CD14-positive monocyte (primary cell): ENCODE measurements around the gene LGALS3BP. TPM values are rescaled to one million over a fixed set of nuclear protein-coding genes. Genes with fewer than 3 reads are reported as not detected.

ENCODE experiments used
- DNase-seq, 3 donors: peaks; one replicate each; pipeline ENCODE4 v3.0.0-alpha.2; 2011 to 2022
- H2AFZ ChIP-seq: 2 replicates; pipeline ENCODE4 v1.6.0; 2012; ENCODE audit warnings: mild to moderate bottlenecking, low read depth, low read length, inconsistent platforms; ENCODE audit not compliant: insufficient read depth, poor library complexity, severe bottlenecking
- H3K27ac ChIP-seq, 2 donors: 1 replicate in 1 of 2; 2 replicates in 1 of 2; pipeline ENCODE4 v1.5.1; 2012 to 2013; ENCODE audit warnings: low read length in 2 of 2, control low read depth in 1 of 2, inconsistent platforms in 1 of 2, low read depth in 1 of 2, mild to moderate bottlenecking in 1 of 2
- H3K27me3 ChIP-seq, 2 donors: one replicate each; pipeline versions ENCODE4 v1.6.0 to v1.6.1; 2011 to 2013; ENCODE audit warnings: low read length in 2 of 2; ENCODE audit not compliant: control insufficient read depth in 2 of 2, insufficient read depth in 2 of 2
- H3K36me3 ChIP-seq, 2 donors: replicated peaks in 1 of 2; 1 replicate in 1 of 2; 2 replicates in 1 of 2; pipeline versions ENCODE4 v1.5.1 to v1.6.1; 2012 to 2013; ENCODE audit warnings: low read length in 2 of 2, control low read depth in 1 of 2, inconsistent platforms in 1 of 2, mild to moderate bottlenecking in 1 of 2; ENCODE audit not compliant: insufficient read depth in 2 of 2, control insufficient read depth in 1 of 2
- H3K4me1 ChIP-seq, 2 donors: 1 replicate in 1 of 2; 2 replicates in 1 of 2; pipeline versions ENCODE4 v1.5.1 to v1.6.1; 2012 to 2013; ENCODE audit warnings: low read length in 2 of 2, control low read depth in 1 of 2, inconsistent platforms in 1 of 2, mild to moderate bottlenecking in 1 of 2, moderate library complexity in 1 of 2; ENCODE audit not compliant: insufficient read depth in 2 of 2, control insufficient read depth in 1 of 2
- H3K4me2 ChIP-seq: replicated peaks from 2 replicates; pipeline ENCODE3; 2012; ENCODE audit warnings: low read length, moderate library complexity, mild to moderate bottlenecking; ENCODE audit not compliant: poor library complexity, severe bottlenecking; ENCODE audit errors: extremely low read depth
- H3K4me3 ChIP-seq, 3 experiments: fragments of 200-600 bp in 1 of 3; sonication (generic) in 1 of 3; replicated peaks in 1 of 3; 1 replicate in 2 of 3; 2 replicates in 1 of 3; pipeline ENCODE4 v1.5.1; 2011 to 2013; ENCODE audit warnings: low read length in 3 of 3, mild to moderate bottlenecking in 3 of 3, control low read depth in 2 of 3, low read depth in 2 of 3, inconsistent platforms in 1 of 3, moderate library complexity in 1 of 3
- H3K79me2 ChIP-seq: 2 replicates; pipeline ENCODE4 v1.6.0; 2012; ENCODE audit warnings: mild to moderate bottlenecking, control low read depth, inconsistent platforms, low read length, moderate library complexity; ENCODE audit not compliant: insufficient read depth
- H3K9ac ChIP-seq: 2 replicates; pipeline ENCODE4 v1.6.0; 2017; ENCODE audit warnings: low read length, mild to moderate bottlenecking; ENCODE audit not compliant: insufficient read depth, poor library complexity, severe bottlenecking
- H3K9me3 ChIP-seq, 2 donors: replicated peaks in 1 of 2; 1 replicate in 1 of 2; 2 replicates in 1 of 2; pipeline versions ENCODE4 v1.5.1 to v1.6.1; 2012 to 2013; ENCODE audit warnings: low read length in 2 of 2, control low read depth in 1 of 2; ENCODE audit not compliant: control insufficient read depth in 1 of 2, insufficient read depth in 1 of 2
- H4K20me1 ChIP-seq: 2 replicates; pipeline ENCODE4 v1.6.0; 2012; ENCODE audit warnings: mild to moderate bottlenecking, low read length, control low read depth, moderate library complexity; ENCODE audit not compliant: insufficient read depth
- H3K27ac Mint-ChIP-seq, 7 donors: one replicate each; pipeline ENCODE4 v1.8.0; 2020; ENCODE audit warnings: mild to moderate bottlenecking in 7 of 7, mixed read lengths in 7 of 7, moderate library complexity in 6 of 7, inconsistent platforms in 2 of 7
- H3K27me3 Mint-ChIP-seq, 3 donors: one replicate each; pipeline ENCODE4 v1.8.0; 2021 to 2022; ENCODE audit warnings: low read depth in 3 of 3, mild to moderate bottlenecking in 3 of 3, mixed read lengths in 3 of 3, moderate library complexity in 3 of 3, inconsistent platforms in 1 of 3
- H3K36me3 Mint-ChIP-seq, 2 donors: one replicate each; pipeline ENCODE4 v1.8.0; 2020; ENCODE audit warnings: mixed read lengths in 2 of 2, inconsistent platforms in 1 of 2, mild to moderate bottlenecking in 1 of 2
- H3K4me1 Mint-ChIP-seq: one replicate; pipeline ENCODE4 v1.8.0; 2020; ENCODE audit warnings: mild to moderate bottlenecking, mixed read lengths
- H3K4me3 Mint-ChIP-seq, 2 donors: one replicate each; pipeline ENCODE4 v1.8.0; 2020; ENCODE audit warnings: mild to moderate bottlenecking in 2 of 2, mixed read lengths in 2 of 2, moderate library complexity in 1 of 2
- H3K9me3 Mint-ChIP-seq, 7 donors: one replicate each; pipeline ENCODE4 v1.8.0; 2020 to 2022; ENCODE audit warnings: mixed read lengths in 7 of 7, mild to moderate bottlenecking in 6 of 7, moderate library complexity in 6 of 7, inconsistent platforms in 2 of 7
- CTCF ChIP-seq: fragments of 200-600 bp; IDR thresholded peaks from one replicate; pipeline ENCODE4 v1.8.0; 2022; ENCODE audit warnings: antibody characterized with exemption, mild to moderate bottlenecking
- WGBS: methylation state at CpG from one replicate; pipeline ENCODE4 v1.1.5; 2013; ENCODE audit warnings: missing lambda C conversion rate; ENCODE audit not compliant: insufficient coverage; 5-methylcytosine and 5-hydroxymethylcytosine counted together
- intact Hi-C, 2 donors: fragments of 100-400 bp; cut with micrococcal nuclease; formaldehyde crosslinking; loops; one replicate each; pipeline versions ENCODE4 v1.15.0 to v1.15.1; 2023
- polyA plus RNA-seq, 3 donors: library from polyadenylated mRNA; depleted of rRNA in 1 of 3; unstranded in 2 of 3; stranded (reverse) in 1 of 3; fragments of 300-500 nt in 2 of 3; fragments of >200 nt in 1 of 3; fragmentation: Illumina TruSeq in 2 of 3; gene quantifications; 1 replicate in 2 of 3; 2 replicates in 1 of 3; pipeline ENCODE4 v1.2.3, GENCODE V29; 2012 to 2021

Gene LGALS3BP
- polyA plus RNA-seq, 3 donors: 11.4 to 12.0 (median 11.7) TPM

GRCh38 chr17:79019261-79019631 lies 39.5 kb upstream of the LGALS3BP start:
- H3K79me2 ChIP-seq: no peaks in the 10 kb centered on the region
- H3K4me3 ChIP-seq: no peak overlapping the region
- peaks cover 7 to 8% of the 10 kb centered on the region in 2 donors for H3K9me3 ChIP-seq
- Mint-ChIP-seq H3K27ac (no peak overlapping the region), H3K4me1 (peaks cover 9% of the 10 kb centered on the region), H3K9me3 (peaks cover 2 to 17% (median 6%) of the 10 kb centered on the region in 7 donors), H3K36me3 (peaks cover 3 to 4% of the 10 kb centered on the region in 2 donors), H3K4me3 (no peak overlapping the region), H3K27me3 (peaks cover 45 to 48% (median 46%) of the 10 kb centered on the region in 3 donors)
- no peak for DNase-seq
- no peak overlapping the region for H3K4me2 ChIP-seq
- no peak overlapping the region for H3K27ac ChIP-seq
- H3K9ac ChIP-seq: no peak overlapping the region
- H3K27me3 ChIP-seq: peaks cover 20 to 42% of the 10 kb centered on the region in 2 donors
- no peak for TF ChIP-seq CTCF
- peaks cover 7% of the 10 kb centered on the region in 2 donors for H3K4me1 ChIP-seq
- no peak overlapping the region for H2AFZ ChIP-seq
- WGBS: 100% methylated on average over 1 of the region's 2 CpGs
- no peaks in the 10 kb centered on the region for H3K36me3 ChIP-seq
- intact Hi-C loops: no loop called here
- H4K20me1 ChIP-seq: no peaks in the 10 kb centered on the region

- Mint-ChIP-seq H3K27me3 (peaks cover 36 to 41% (median 40%) of the 10 kb centered on the region in 3 donors), H3K4me3 (no peak overlapping the region), H3K9me3 (peaks cover 2 to 18% (median 7%) of the 10 kb centered on the region in 7 donors), H3K4me1 (peaks cover under 1% of the 10 kb centered on the region), H3K36me3 (peaks cover 0 to 4% of the 10 kb centered on the region in 2 donors), H3K27ac (no peak overlapping the region)
- no peak for DNase-seq
- H3K4me2 ChIP-seq: no peak overlapping the region
- H3K4me3 ChIP-seq: no peak overlapping the region
- H2AFZ ChIP-seq: no peak overlapping the region
- H3K79me2 ChIP-seq: no peaks in the 10 kb centered on the region
- no peak for TF ChIP-seq CTCF
- H3K9me3 ChIP-seq: peaks cover 5 to 8% of the 10 kb centered on the region in 2 donors
- H3K27ac ChIP-seq: no peak overlapping the region
- H4K20me1 ChIP-seq: no peaks in the 10 kb centered on the region
- WGBS: 97% methylated on average over 3 of the region's 3 CpGs
- no peaks in the 10 kb centered on the region for H3K4me1 ChIP-seq
- H3K9ac ChIP-seq: no peak overlapping the region
- intact Hi-C loops: no loop called here
- H3K36me3 ChIP-seq: no peaks in the 10 kb centered on the region
- H3K27me3 ChIP-seq: peaks cover 15 to 33% of the 10 kb centered on the region in 2 donors
These were observed 38.6 kb upstream of the LGALS3BP start for GRCh38 chr17:79018370-79018695.
